Tibial nerve (tissue), 4 donors: Measurements from ENCODE around the gene PSENEN.

Experiments
- CTCF ChIP-seq, 5 experiments: fragments of 200-600 bp in 3 of 5; fragments of 450-650 bp in 2 of 5; sonication (generic) in 3 of 5; IDR thresholded peaks; one replicate each; pipeline ENCODE4 v1.5.1; 2016 to 2019; ENCODE audit warnings: antibody characterized with exemption in 5 of 5, mild to moderate bottlenecking in 3 of 5, moderate library complexity in 2 of 5
- EP300 ChIP-seq, 2 donors: sonication (generic); formaldehyde crosslinking; IDR thresholded peaks; one replicate each; pipeline ENCODE4 v1.6.1; 2017; ENCODE audit warnings: antibody characterized with exemption in 2 of 2, mild to moderate bottlenecking in 1 of 2
- POLR2A ChIP-seq, 2 donors: fragments of 450-650 bp; IDR thresholded peaks; one replicate each; pipeline ENCODE4 v1.6.1; 2017; ENCODE audit warnings: antibody characterized with exemption in 2 of 2, mild to moderate bottlenecking in 2 of 2, moderate library complexity in 2 of 2

- TF ChIP-seq POLR2A (IDR thresholded peaks at IDR 0.05) (no peak), CTCF (IDR thresholded peaks at IDR 0.05) (no peak), EP300 (IDR thresholded peaks at IDR 0.05) (no peak)
These were observed 48.1 kb downstream of the PSENEN start for GRCh38 chr19:35793381-35794165.
